Hippocampal formation (tissue), 2 donors: ENCODE results near the gene IL36G.

Experiments
- DNase-seq, 2 donors: peaks; one replicate each; lab custom pipeline; 2025; lab: John Stamatoyannopoulos, UW

The IL36G gene

GRCh38 chr2:113018509-113018908 is 40.7 kb downstream of the IL36G start:
- no peak for DNase-seq

- DNase-seq, result no peak
Observed at GRCh38 chr2:113021312-113021711, 43.5 kb downstream of the IL36G start.

DNA sequence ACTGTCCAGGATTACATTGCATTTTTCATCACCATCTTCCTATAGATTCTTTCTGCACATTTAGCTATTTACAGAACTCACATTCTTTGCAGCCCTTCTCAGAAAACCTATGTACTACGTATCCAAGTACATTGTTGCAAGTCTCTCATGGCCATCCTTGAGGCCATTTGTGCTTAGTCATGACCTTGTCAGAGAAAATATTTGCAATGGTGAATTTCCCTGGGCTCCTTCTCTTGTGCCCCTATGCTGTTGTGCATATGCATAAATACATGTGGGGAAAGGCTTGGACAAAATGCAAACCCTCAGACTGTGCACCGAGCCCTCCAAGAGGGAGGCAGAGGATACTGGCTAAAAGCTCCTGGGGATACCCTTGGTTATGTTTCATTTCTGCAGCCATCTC is 47.0 kb downstream of the IL36G start:
- DNase-seq, result no peak

DNA sequence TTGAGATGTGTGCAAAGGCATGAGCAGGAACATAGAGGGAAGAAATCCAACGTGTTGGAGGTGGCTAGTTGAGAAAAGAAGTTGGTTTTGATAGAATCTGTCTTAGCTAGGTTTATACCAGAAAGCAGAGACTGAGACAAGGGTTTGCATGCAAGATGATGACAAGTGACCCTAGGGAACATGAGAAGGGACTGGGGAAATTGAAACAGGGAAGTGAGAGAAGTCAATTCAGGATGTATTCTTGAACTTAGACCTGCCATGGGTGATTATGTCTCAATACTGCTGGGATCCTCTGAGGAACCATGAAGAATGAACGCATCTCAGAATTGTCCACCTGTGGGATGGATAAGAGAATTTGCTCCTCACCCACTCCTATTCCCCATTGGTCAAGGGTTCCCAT is 47.9 kb downstream of the IL36G start:
- no peak for DNase-seq

DNA sequence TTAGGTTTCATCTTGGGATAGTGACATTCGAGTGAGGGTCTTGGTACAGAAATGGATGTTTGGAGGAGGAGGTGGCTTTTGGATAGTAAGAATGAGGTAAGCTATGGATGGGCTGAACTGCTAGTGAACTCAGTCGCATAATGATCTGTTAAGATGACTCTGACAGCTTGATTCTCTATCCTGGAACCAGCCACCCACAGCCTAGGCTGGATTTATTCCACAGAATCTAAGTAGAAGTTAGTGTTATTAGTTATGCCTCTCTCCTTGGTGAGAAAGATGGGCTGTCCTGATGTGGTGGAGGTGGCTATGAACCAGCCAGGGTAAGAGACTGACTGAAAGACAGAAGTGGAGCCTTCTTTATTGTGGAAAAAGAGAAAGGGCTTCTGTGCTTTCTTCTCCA is 49.9 kb downstream of the IL36G start:
- no peak for DNase-seq

DNA sequence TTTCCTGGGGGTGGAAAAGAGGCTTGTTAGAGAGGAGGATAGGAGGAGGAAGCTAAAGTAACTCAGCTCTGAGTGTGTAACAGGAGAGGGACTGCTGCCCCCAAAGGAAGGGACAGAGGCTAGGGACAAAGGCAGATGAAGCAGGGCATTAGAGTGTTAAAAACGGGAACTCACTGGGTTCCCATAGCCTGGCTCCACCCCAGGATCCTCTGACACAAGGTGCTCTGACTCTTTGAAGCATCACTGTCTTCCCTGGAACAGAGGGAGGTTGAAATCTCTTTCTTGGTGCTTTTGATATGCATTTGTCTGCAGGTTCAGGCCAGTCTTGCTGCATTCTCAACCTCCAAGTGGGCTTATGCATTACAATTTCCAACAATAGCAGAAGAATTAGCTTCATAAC is 50.3 kb downstream of the IL36G start:
- no peak for DNase-seq

- no peak for DNase-seq
Observed at GRCh38 chr2:113032737-113033136, 54.9 kb downstream of the IL36G start.

GRCh38 chr2:113034016-113034415 is 56.2 kb downstream of the IL36G start:
- no peak for DNase-seq
